Hematopoietic multipotent progenitor cell treated with erythropoietin and hydrocortisone succinate and interleukin-3 and kit ligand, for 15 days (in vitro differentiated cells): ENCODE data around the gene SNX27.
"Not testable (repeated sequence)": the region's sequence is repeated elsewhere in the genome, so short reads cannot be mapped to it uniquely, and the experiment has no call there.

Source experiments
- DNase-seq: peaks from one replicate; pipeline ENCODE4 v3.0.0-alpha.2; 2015; ENCODE audit warnings: low spot score

SNX27 gene

DNA sequence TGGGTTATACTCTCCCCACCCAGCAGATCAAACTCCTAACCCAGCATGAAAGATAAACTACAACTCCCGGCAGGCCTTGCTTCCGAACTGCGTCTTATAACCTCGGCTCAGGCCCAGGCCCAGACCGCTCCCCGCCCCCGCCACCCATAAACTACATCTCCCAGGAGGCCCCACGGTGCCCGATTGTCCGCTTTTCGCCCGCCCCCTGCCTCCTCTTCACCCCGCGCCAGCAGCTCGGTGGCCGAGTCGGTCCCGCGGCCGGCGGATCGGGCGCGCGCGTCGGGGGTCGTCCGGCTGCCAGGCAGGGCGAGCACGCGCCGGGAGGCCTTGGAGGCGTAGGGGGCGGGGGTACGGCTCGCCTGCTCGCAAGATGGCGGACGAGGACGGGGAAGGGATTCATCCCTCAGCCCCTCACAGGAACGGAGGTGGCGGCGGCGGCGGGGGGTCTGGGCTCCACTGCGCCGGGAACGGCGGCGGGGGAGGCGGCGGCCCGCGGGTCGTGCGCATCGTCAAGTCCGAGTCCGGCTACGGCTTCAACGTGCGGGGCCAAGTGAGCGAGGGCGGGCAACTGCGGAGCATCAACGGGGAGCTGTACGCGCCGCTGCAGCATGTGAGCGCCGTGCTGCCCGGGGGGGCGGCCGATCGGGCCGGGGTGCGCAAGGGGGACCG lies at the start of gene SNX27:
Gene SNX27 (plus strand): TSS at position 219 of the 669 bp plus-strand sequence. CDS start 152 bp downstream, at position 371.
- DNase-seq, result peak; percentile 93

GRCh38 chr1:151562661-151563060 lies 49.2 kb upstream of the SNX27 start:
- DNase-seq, result no peak

DNA sequence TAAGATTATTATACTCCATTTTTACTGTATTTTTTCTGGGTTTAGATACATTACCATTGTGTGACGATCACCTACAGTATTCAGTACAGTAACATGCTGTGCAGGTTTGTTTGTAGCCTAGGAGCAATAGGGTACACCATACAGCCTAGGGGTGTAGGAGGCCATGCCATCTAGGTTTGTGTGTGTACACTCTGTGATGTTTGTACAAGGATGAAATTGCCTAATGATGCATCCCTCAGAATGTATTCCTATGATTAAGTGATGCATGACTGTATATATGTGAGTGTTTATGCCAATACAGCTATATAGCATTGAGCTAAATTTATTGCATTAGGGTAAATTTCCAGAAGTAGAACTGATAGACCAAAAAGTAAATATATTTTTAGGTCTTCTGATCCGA lies 48.5 kb upstream of the SNX27 start:
- no peak for DNase-seq

DNA sequence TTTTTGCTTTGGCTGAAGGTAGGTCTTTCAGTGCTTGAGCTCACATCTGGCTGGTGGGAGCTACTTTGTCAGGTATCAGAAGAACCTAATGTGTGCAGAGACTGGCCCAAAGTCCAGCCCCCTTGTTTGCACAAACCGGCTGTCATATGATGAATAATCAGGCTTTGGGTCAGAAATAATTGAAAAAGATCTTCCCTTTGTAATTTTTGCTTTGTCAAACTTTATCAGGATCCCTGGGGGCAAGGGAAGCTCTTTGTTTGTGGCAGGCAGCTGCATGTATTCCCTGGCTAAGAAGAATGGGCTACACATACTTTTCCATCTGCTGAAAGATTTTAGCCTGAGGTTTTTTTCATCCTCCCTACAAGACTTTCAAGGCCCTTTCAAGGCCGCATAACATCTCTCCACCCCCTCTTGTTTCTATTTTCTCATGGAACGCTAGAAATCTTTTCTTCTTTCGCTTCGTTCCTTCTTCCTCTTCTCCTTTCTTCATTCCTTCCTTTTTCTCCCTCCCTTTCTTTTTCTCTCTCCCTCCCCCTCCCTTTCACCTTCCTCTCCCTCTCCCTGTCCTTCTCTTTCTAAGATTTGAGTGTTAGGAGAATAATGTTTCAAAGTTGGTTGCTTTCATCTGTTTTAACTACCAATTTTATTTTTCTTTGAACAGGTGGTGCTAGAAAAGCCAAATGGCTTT lies 46.2 kb upstream of the SNX27 start:
- no peak for DNase-seq

DNA sequence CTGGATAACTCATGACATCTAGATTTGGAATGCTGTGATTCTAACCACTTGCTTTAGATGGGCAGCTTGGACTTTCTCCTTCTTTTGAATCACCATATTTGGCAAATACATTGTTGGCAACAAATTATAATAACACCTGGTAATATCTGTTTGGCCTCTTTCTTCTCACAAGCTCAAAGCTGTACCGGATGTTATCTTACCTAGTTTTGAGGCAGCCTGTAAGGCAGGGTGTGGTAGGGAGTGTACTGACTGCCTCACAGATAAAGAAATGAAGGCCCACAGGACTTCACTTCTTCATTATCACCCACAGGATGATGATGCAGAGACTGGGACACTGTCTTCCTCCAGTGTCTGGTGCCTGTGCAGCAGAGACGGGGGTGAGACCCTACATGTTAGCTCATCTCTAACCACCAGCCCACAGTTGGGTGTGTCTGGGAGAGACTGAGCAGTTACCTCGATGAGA lies 43.2 kb upstream of the SNX27 start:
- peak; percentile 48 for DNase-seq

- DNase-seq, result no peak
These were observed 41.0 kb upstream of the SNX27 start for GRCh38 chr1:151570819-151571218.

- DNase-seq, result peak; percentile 88
These were observed 37.0 kb upstream of the SNX27 start for GRCh38 chr1:151574575-151575529.

DNA sequence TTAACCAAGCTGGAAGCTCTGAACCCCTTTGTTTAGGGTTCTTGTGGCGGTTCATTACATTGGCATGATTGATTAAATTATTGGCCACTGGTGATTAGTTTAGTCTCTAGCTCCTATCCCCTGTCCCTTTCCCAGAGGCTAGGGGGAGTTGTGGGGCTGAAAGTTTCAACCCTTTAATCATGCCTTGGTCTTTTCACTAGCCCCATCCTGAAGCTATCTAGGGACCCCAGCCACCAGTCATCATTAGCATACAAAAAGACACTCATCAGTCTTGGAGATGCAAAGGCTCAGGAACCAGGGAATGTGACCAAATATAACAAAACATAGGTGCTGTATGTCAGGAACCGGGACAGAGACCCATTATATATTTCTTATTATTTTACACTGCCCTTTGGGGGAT lies 34.7 kb upstream of the SNX27 start:
- DNase-seq, result no peak

- DNase-seq, result no peak
These were observed 32.9 kb upstream of the SNX27 start for GRCh38 chr1:151578941-151579340.

GRCh38 chr1:151579436-151580225 lies 32.2 kb upstream of the SNX27 start:
- no peak for DNase-seq

- DNase-seq, result no peak
These were observed 30.4 kb upstream of the SNX27 start for GRCh38 chr1:151581451-151581850.

DNA sequence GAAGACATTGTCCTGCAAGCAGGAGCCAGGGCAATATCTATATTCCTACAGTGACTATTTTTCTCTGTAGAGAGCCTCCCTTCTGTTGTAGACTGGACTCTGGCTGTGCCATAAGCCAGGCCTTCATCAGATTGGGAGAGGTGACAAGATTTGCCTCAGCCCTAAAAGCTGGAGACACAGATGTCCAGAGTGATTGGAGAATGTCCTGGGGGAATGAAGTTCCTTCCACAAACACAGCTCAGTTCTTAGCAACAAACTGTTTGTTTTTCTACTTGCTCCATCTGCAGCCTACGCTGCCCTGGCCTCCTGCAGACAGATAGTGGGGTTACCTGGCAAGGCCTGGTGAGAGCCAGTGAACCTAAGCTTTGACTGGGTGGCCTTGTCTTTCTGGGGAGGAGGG lies 29.9 kb upstream of the SNX27 start:
- no peak for DNase-seq

GRCh38 chr1:151583796-151584195 lies 28.1 kb upstream of the SNX27 start:
- DNase-seq, result no peak

GRCh38 chr1:151584278-151584677 lies 27.6 kb upstream of the SNX27 start:
- DNase-seq, result peak; percentile 53

GRCh38 chr1:151584780-151585179 lies 27.1 kb upstream of the SNX27 start:
- DNase-seq, result no peak

DNA sequence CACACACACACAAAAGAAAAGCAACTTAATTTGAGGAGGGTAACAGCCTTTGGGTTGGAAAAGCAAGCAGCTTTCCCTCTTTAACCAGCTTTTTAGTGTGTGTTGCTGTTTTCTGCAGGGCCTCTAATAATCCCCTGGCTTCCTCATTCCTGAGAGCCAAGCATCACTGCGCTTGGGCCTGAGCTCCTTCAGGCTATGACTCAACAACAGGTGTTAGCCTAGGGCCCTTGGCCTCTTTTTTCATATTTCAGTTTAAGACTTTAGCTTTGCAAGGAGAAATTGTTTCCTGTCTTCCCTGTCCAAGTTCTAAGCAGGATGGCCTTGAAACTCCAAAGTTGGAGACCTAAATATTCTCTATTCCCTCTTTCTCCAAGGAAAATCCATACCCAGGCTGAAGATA lies 26.2 kb upstream of the SNX27 start:
- DNase-seq, result no peak

DNA sequence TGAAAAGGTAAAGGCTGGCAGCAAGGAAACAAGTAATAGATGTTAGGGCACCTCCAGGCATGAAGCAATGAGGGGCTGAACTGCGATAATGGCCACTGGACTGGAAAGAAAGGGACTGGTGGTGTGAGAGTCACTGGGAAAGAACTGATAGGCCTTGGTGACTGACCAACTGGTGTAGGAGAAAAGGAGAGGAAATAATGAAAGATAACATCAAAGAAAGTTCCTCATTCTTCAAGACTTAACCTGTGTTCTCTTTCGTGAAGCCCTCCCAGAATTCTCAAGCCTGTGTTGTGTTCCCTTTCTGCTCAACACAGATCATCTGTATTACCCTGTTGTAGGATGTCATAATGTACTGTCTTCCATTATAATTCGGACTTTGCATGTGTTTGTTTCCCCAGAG lies 20.9 kb upstream of the SNX27 start:
- DNase-seq, result no peak

GRCh38 chr1:151593730-151594129 lies 18.1 kb upstream of the SNX27 start:
- no peak for DNase-seq

DNA sequence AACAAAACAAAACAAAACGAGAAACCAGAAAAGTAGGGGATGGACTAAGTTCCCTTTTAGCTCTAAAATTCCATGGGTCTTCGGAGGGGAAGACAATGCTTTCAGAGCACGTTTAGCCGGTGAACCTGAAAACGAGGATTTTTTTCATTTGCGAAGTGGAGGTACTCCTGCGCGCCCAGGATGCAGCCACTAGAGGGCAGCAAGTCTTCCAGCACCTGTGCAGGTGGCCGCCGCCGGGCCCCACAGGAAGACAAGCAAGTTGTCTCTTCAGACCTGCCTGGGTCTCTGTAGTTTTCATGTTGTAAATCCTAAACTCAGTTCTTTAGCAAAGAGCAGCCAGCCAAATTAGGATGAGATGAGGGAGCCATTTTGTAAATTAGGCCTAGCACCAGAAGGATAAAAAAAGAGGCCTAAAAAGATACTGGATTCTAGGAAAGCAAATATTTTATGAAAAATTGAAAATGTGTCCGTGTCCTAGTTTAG lies 17.7 kb upstream of the SNX27 start:
- DNase-seq, result peak; percentile 81

DNA sequence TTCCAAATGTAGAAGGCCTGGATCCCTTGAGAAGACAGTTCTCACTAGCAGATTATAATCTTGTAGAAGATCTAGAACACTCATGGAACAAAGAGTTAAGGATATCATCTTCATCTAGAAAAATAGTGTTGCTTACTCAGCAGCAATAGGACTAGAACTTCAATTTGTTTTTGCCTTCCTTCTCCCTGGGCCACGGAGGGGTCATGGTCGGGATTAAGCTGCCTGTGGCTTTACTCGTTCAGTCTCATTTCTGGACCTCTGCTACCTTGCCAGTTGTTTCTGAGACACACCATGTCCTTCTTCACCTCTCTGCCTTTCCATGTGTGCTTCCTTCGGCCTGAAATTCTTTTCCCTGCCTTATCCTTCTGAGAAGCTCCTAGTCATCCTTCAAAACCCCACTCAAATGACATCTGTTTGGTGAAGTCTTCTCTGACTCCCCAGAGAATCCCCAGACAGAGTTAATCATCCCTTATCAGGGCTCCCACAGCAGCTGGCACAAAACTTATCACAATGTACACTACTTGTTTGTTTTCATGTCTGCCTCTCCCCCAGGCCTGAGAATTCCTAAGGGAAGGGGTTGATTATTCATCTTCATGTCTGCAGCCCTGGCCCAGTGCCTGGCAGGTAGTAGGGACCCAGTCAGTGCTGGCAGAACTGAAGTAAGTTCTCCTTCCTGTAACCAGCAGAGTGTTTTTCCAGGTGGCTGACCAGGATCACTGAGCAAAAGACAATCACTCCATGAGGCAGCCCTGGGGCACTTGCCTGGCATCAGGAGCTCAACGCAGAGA lies 15.5 kb upstream of the SNX27 start:
- peak; percentile 62 for DNase-seq

DNA sequence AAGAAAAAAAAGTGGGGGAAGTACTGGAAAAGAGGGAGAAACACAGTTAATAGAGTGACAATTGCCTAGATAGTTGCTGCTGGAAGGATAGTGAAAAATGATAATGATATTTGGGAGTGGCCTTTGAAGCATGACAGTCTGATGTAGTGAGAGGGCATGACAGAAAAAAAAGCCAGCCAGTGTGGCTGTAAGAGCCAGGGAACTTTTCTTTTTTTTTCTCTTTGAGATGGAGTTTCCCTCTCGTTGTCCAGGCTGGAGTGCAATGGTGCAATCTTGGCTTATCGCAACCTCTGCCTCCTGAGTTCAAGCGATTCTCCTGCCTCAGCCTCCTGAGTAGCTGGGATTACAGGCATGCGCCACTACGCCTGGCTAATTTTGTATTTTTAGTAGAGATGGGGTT lies 9.3 kb upstream of the SNX27 start:
- not testable (repeated sequence) for DNase-seq
